Osteocyte (in vitro differentiated cells): ENCODE measurements around the gene BORA. TPM values are rescaled to one million over a fixed set of nuclear protein-coding genes. Genes with fewer than 3 reads are reported as not detected.

Experiments
- DNase-seq: peaks from one replicate; pipeline ENCODE4 v3.0.0; 2021; ENCODE audit warnings: mixed read lengths; ENCODE audit not compliant: unreplicated experiment; ENCODE audit errors: extremely low spot score
- H3K27ac Mint-ChIP-seq: one replicate; pipeline ENCODE4 v1.8.0; 2021; ENCODE audit warnings: mild to moderate bottlenecking, mixed read lengths; ENCODE audit not compliant: unreplicated experiment
- H3K27me3 Mint-ChIP-seq: one replicate; pipeline ENCODE4 v1.8.0; 2021; ENCODE audit warnings: mixed read lengths; ENCODE audit not compliant: unreplicated experiment
- H3K36me3 Mint-ChIP-seq: one replicate; pipeline ENCODE4 v1.8.0; 2021; ENCODE audit warnings: mixed read lengths; ENCODE audit not compliant: unreplicated experiment
- H3K4me1 Mint-ChIP-seq: one replicate; pipeline ENCODE4 v1.8.0; 2021; ENCODE audit warnings: mixed read lengths; ENCODE audit not compliant: unreplicated experiment
- H3K4me3 Mint-ChIP-seq: one replicate; pipeline ENCODE4 v1.8.0; 2021; ENCODE audit warnings: mild to moderate bottlenecking, moderate library complexity, mixed read lengths; ENCODE audit not compliant: unreplicated experiment
- H3K9me3 Mint-ChIP-seq: one replicate; pipeline ENCODE4 v1.8.0; 2021; ENCODE audit warnings: mixed read lengths; ENCODE audit not compliant: unreplicated experiment
- CTCF ChIP-seq: fragments of 200-600 bp; sonication (generic); IDR thresholded peaks from 2 replicates; pipeline ENCODE4 v1.5.0; 2021; ENCODE audit warnings: antibody characterized with exemption, mild to moderate bottlenecking, moderate library complexity
- long read RNA-seq: library from polyadenylated mRNA; unstranded; transcript quantifications from one replicate; pipeline ENCODE4 v2.0.0, GENCODE V29; 2021
- total RNA-seq: library from RNA; stranded (reverse); gene quantifications from 2 replicates; pipeline ENCODE4 v1.2.1, GENCODE V29; 2021

BORA gene
- total RNA-seq: 2.0 and 3.3 TPM in 2 replicates
- long read RNA-seq, transcript BORA-203 (12 exons, 2,936 nt): major isoform, 17 of 33 reads
- long read RNA-seq, partial matches to known transcripts: 1 of 33 reads
- long read RNA-seq, other reads (novel, unspliced or antisense): 11 of 33 reads

GRCh38 chr13:72727417-72728289 is at the start of gene BORA, which contains the start of gene MZT1:
Gene BORA, plus strand, starts transcription at chr13:72727923. Its CDS starts 1,018 bp downstream, at chr13:72728941.
Gene MZT1, minus strand, starts transcription at chr13:72727629. Its CDS starts 27 bp downstream, at chr13:72727602.
- H3K4me3 Mint-ChIP-seq: peak within 1 kb of the TSS; percentile 92
- peaks cover 28% of the 10 kb centered on the region for H3K4me1 Mint-ChIP-seq
- H3K9me3 Mint-ChIP-seq: no peaks in the 10 kb centered on the region
- no peak for TF ChIP-seq CTCF
- no peaks in the 10 kb centered on the region for H3K27me3 Mint-ChIP-seq
- peak within 1 kb of the TSS; percentile 82 for H3K27ac Mint-ChIP-seq
- H3K36me3 Mint-ChIP-seq: peaks cover 5% of the 10 kb centered on the region
- DNase-seq: peak; percentile 98

- TF ChIP-seq CTCF: no peak
- Mint-ChIP-seq H3K4me3 (no peak overlapping the region), H3K4me1 (no peaks in the 10 kb centered on the region), H3K36me3 (no peaks in the 10 kb centered on the region), H3K27me3 (peaks cover 15% of the 10 kb centered on the region), H3K9me3 (no peaks in the 10 kb centered on the region), H3K27ac (no peak overlapping the region)
- DNase-seq: no peak
These were observed 49.4 kb upstream of the BORA start for GRCh38 chr13:72678312-72678711.

GRCh38 chr13:72680353-72680752 is 47.4 kb upstream of the BORA start:
- H3K9me3 Mint-ChIP-seq: no peaks in the 10 kb centered on the region
- H3K27ac Mint-ChIP-seq: no peak overlapping the region
- H3K4me3 Mint-ChIP-seq: no peak overlapping the region
- no peaks in the 10 kb centered on the region for H3K36me3 Mint-ChIP-seq
- no peak for DNase-seq
- TF ChIP-seq CTCF: no peak
- H3K4me1 Mint-ChIP-seq: no peaks in the 10 kb centered on the region
- peaks cover 24% of the 10 kb centered on the region for H3K27me3 Mint-ChIP-seq

- TF ChIP-seq CTCF: no peak
- Mint-ChIP-seq H3K27ac (no peak overlapping the region), H3K4me1 (no peaks in the 10 kb centered on the region), H3K9me3 (no peaks in the 10 kb centered on the region), H3K27me3 (peaks cover 42% of the 10 kb centered on the region), H3K4me3 (no peak overlapping the region), H3K36me3 (no peaks in the 10 kb centered on the region)
- DNase-seq: no peak
These were observed 41.0 kb upstream of the BORA start for GRCh38 chr13:72686766-72687165.

- DNase-seq: no peak
- no peak overlapping the region for H3K4me3 Mint-ChIP-seq
- H3K9me3 Mint-ChIP-seq: no peaks in the 10 kb centered on the region
- no peaks in the 10 kb centered on the region for H3K36me3 Mint-ChIP-seq
- H3K27ac Mint-ChIP-seq: no peak overlapping the region
- peaks cover 26% of the 10 kb centered on the region for H3K27me3 Mint-ChIP-seq
- no peak for TF ChIP-seq CTCF
- no peaks in the 10 kb centered on the region for H3K4me1 Mint-ChIP-seq
These were observed 38.5 kb upstream of the BORA start for GRCh38 chr13:72689181-72689696.
